DND-41 (cell line): ENCODE data around the gene NGRN.

Source experiments
- EZH2 ChIP-seq: IDR thresholded peaks from 3 replicates; pipeline ENCODE4 v1.6.1; 2012; ENCODE audit warnings: borderline replicate concordance, low read depth, mild to moderate bottlenecking, moderate library complexity, low read length, inconsistent platforms; ENCODE audit not compliant: severe bottlenecking
- TF ChIP-seq, protein P1 (sequence below): IDR thresholded peaks from 2 replicates; pipeline ENCODE4 v1.5.1; 2012; ENCODE audit warnings: borderline replicate concordance, low read length, moderate library complexity, mild to moderate bottlenecking; ENCODE audit not compliant: poor library complexity, severe bottlenecking; ENCODE audit errors: extremely low read depth

DNA sequence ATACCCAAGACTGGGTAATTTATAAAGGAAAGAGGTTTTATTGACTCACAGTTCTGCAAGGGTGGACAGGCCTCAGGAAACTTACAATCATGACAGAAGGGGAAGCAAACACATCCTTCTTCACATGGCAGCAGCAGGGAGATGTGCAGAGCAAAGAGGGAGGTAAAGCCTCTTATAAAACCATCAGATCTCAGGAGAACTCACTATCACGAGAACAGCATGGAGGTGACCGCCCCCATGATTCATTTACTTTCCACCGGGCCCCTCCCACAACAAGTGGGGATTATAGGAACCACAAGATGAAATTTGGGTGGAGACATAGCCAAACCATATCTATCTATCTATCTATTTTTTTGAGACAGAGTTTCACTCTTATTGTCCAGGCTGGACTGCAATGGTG is 26.1 kb upstream of the NGRN start:
- TF ChIP-seq, protein P1, sequence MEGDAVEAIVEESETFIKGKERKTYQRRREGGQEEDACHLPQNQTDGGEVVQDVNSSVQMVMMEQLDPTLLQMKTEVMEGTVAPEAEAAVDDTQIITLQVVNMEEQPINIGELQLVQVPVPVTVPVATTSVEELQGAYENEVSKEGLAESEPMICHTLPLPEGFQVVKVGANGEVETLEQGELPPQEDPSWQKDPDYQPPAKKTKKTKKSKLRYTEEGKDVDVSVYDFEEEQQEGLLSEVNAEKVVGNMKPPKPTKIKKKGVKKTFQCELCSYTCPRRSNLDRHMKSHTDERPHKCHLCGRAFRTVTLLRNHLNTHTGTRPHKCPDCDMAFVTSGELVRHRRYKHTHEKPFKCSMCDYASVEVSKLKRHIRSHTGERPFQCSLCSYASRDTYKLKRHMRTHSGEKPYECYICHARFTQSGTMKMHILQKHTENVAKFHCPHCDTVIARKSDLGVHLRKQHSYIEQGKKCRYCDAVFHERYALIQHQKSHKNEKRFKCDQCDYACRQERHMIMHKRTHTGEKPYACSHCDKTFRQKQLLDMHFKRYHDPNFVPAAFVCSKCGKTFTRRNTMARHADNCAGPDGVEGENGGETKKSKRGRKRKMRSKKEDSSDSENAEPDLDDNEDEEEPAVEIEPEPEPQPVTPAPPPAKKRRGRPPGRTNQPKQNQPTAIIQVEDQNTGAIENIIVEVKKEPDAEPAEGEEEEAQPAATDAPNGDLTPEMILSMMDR, result no peak
- TF ChIP-seq EZH2, result no peak
